SH-SY5Y (cell line): ENCODE data around the gene MRS2.

Experiments
- GATA2 ChIP-seq: IDR thresholded peaks from 2 replicates; pipeline ENCODE4 v1.6.1; 2011; ENCODE audit warnings: mild to moderate bottlenecking, low read depth, low read length
- GATA3 ChIP-seq: IDR thresholded peaks from 2 replicates; pipeline ENCODE4 v1.6.1; 2011; ENCODE audit warnings: low read depth, mild to moderate bottlenecking, low read length, moderate library complexity

DNA sequence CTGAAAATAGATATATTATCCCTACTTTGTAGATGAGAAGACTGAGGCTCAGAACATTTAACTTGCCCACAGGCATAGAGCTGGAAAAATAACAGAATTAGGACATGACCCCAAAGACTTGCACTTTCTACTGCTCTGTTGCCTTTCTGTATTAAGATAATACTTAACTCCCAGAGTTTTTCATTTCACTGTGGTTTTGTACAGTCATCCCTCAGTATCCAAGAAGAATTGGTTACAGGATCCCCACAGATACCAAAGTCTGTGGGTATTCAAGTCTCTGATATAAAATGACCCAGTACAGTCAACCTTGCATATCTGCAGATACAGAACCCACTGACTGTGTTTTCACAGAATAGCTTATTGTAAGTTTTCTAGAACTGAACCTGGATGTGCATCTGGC is 16.8 kb downstream of the MRS2 start:
- TF ChIP-seq GATA2 = no peak
- no peak for TF ChIP-seq GATA3
